ENCODE results near the gene C2CD2L. TPM values are rescaled to one million over a fixed set of nuclear protein-coding genes. Genes with fewer than 3 reads are reported as not detected.

The C2CD2L gene
- total and polyA plus RNA-seq, 2 of the 13 experiments (the other 11 are each of a cell fraction or from before 2014, with no cell fraction given) = 3.7 to 5.5 TPM

DNA sequence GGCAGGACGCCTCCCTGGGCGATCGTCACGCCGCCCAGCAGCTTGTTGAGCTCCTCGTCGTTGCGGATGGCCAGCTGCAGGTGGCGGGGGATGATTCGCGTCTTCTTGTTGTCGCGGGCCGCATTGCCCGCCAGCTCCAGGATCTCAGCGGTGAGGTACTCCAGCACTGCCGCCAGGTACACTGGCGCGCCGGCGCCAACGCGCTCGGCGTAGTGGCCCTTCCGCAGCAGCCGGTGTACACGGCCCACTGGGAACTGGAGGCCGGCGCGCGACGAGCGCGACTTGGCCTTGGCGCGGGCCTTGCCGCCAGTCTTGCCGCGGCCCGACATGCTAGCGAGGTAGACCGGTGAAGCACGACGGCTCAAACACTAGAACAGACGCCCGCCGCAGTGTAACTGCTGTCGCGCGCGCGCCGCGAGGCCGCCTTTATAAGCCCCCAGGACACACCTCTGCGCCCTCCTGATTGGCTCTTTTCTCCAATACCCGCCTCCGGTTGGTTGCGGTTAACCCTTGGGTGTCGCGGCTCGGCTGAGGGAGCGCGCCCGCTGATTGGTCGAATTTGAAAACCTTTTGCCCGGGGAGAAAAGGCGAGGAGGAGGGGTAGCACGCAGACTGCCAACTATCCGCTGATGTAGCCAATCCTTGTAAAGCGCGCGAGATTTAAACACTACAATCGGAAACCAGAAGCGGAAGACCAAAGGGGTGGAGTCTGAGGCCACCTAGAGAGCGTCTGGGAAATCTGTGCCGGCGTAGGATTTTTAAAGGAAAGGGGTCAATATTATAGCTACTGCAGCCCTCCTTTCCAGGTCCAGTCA lies 11.9 kb upstream of the C2CD2L start (continued):
- no peak for TF ChIP-seq ZBED4 (CRISPR knock-in tag; IDR thresholded peaks at IDR 0.05; ENCODE audit: borderline replicate concordance)
- TF ChIP-seq, protein P1, sequence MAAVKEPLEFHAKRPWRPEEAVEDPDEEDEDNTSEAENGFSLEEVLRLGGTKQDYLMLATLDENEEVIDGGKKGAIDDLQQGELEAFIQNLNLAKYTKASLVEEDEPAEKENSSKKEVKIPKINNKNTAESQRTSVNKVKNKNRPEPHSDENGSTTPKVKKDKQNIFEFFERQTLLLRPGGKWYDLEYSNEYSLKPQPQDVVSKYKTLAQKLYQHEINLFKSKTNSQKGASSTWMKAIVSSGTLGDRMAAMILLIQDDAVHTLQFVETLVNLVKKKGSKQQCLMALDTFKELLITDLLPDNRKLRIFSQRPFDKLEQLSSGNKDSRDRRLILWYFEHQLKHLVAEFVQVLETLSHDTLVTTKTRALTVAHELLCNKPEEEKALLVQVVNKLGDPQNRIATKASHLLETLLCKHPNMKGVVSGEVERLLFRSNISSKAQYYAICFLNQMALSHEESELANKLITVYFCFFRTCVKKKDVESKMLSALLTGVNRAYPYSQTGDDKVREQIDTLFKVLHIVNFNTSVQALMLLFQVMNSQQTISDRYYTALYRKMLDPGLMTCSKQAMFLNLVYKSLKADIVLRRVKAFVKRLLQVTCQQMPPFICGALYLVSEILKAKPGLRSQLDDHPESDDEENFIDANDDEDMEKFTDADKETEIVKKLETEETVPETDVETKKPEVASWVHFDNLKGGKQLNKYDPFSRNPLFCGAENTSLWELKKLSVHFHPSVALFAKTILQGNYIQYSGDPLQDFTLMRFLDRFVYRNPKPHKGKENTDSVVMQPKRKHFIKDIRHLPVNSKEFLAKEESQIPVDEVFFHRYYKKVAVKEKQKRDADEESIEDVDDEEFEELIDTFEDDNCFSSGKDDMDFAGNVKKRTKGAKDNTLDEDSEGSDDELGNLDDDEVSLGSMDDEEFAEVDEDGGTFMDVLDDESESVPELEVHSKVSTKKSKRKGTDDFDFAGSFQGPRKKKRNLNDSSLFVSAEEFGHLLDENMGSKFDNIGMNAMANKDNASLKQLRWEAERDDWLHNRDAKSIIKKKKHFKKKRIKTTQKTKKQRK (IDR thresholded peaks at IDR 0.05; ENCODE audit: low read length) = no peak
- TF ChIP-seq MTF2 (CRISPR knock-in tag; IDR thresholded peaks at IDR 0.05; ENCODE audit: borderline replicate concordance) = peak; percentile 93; the same call in 1 of the 2 replicates
- TF ChIP-seq, protein P2, sequence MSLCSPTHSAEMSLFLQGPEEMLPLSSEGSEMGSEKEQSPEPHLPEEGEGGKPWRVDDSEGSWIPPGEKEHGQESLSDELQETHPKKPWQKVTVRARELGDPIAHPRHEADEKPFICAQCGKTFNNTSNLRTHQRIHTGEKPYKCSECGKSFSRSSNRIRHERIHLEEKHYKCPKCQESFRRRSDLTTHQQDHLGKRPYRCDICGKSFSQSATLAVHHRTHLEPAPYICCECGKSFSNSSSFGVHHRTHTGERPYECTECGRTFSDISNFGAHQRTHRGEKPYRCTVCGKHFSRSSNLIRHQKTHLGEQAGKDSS (CRISPR knock-in tag; IDR thresholded peaks at IDR 0.05; ENCODE audit: borderline replicate concordance, low read depth) = peak; percentile 90; the same call in 1 of the 2 replicates
- TF ChIP-seq ZKSCAN1 (IDR thresholded peaks at IDR 0.05; ENCODE audit: low read length) = no peak
- TF ChIP-seq ZNF18 (CRISPR knock-in tag; IDR thresholded peaks at IDR 0.05; ENCODE audit: insufficient replicate concordance) = peak; percentile 71
- TF ChIP-seq SYNCRIP (IDR thresholded peaks at IDR 0.05; ENCODE audit: insufficient read depth, low read depth, low read length) = no peak
- TF ChIP-seq, protein P3, sequence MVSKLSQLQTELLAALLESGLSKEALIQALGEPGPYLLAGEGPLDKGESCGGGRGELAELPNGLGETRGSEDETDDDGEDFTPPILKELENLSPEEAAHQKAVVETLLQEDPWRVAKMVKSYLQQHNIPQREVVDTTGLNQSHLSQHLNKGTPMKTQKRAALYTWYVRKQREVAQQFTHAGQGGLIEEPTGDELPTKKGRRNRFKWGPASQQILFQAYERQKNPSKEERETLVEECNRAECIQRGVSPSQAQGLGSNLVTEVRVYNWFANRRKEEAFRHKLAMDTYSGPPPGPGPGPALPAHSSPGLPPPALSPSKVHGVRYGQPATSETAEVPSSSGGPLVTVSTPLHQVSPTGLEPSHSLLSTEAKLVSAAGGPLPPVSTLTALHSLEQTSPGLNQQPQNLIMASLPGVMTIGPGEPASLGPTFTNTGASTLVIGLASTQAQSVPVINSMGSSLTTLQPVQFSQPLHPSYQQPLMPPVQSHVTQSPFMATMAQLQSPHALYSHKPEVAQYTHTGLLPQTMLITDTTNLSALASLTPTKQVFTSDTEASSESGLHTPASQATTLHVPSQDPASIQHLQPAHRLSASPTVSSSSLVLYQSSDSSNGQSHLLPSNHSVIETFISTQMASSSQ (IDR thresholded peaks at IDR 0.05; ENCODE audit: low read depth) = no peak
- TF ChIP-seq, protein P3 (CRISPR knock-in tag; IDR thresholded peaks at IDR 0.05; ENCODE audit: borderline replicate concordance) = peak; percentile 2; the same call in 1 of the 2 replicates
- peak; percentile 82 for TF ChIP-seq SMAD9 (CRISPR knock-in tag; IDR thresholded peaks at IDR 0.05)
- TF ChIP-seq HBP1 (CRISPR knock-in tag; IDR thresholded peaks at IDR 0.05; ENCODE audit: low read depth) = no peak

All from HepG2 (cell line).